ENCODE measurements around the gene TRPV2. TPM values are rescaled to one million over a fixed set of nuclear protein-coding genes. Genes with fewer than 3 reads are reported as not detected.

Gene TRPV2
- total and polyA plus RNA-seq, 4 donors: 12.6 to 105 (median 45.7) TPM

DNA sequence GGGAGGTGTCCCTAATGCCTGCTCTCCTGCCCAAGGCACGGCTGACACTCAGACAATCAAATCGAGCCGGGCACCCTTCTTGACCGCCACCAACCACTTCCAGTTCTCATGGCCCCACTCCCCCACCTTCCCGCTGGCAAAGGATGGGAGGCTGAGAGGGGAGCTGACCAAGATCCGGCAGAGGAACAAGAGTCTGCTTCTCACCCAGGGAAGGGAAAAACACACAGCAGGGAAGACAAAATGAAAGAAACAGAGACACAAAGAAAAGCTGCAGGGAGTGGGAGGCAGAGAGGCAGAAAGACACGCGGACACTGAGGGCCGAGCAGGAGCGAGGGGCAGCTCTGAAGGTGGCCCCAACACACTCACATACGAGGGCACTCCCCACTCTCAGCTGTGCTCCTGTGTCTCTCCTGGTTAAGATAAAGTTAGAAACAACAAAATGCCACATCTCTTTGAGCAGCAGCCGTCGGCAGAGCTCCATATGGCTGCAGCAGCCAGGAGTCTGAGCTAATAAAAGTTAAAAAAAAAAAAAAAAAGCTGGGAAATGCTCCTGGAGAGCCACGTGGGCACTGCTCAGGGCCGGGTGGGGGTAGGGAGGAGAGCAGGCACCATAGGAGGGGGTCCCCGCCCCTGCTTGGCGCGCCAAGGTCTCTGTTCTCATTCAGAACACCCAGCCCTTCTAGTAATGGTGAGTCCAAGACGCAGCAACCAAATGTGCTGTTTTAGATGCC is 69.2 kb downstream of the TRPV2 start:
- TF ChIP-seq, protein P1, sequence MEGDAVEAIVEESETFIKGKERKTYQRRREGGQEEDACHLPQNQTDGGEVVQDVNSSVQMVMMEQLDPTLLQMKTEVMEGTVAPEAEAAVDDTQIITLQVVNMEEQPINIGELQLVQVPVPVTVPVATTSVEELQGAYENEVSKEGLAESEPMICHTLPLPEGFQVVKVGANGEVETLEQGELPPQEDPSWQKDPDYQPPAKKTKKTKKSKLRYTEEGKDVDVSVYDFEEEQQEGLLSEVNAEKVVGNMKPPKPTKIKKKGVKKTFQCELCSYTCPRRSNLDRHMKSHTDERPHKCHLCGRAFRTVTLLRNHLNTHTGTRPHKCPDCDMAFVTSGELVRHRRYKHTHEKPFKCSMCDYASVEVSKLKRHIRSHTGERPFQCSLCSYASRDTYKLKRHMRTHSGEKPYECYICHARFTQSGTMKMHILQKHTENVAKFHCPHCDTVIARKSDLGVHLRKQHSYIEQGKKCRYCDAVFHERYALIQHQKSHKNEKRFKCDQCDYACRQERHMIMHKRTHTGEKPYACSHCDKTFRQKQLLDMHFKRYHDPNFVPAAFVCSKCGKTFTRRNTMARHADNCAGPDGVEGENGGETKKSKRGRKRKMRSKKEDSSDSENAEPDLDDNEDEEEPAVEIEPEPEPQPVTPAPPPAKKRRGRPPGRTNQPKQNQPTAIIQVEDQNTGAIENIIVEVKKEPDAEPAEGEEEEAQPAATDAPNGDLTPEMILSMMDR (IDR thresholded peaks at IDR 0.05; ENCODE audit: control extremely low read depth, extremely low read depth): no peak
- no peaks in the 10 kb centered on the region for H3K27me3 ChIP-seq (ENCODE audit: control insufficient read depth in 3 of 3, insufficient read depth in 3 of 3, low read length in 2 of 3)
- 80 to 87% methylated on average over 18 to 19 of the region's 19 CpGs for WGBS, 2 donors
- ATAC-seq (ENCODE audit: insufficient read depth, low FRiP score) (no peak), DNase-seq (peak in 1 of 3 donors; percentile 38)
- H3K9ac ChIP-seq (ENCODE audit: insufficient read depth in 1 of 2, low read length in 2 of 2): no peak overlapping the region
- H3K4me3 ChIP-seq: no peak overlapping the region
- no peak overlapping the region for H3K27ac ChIP-seq (ENCODE audit: low read depth in 1 of 2, low read length in 1 of 2)
- H3K4me1 ChIP-seq (ENCODE audit: control insufficient read depth in 5 of 5, insufficient read depth in 5 of 5, low read length in 5 of 5): peaks cover 0 to 37% (median 14%) of the 10 kb centered on the region in 5 donors
- no peaks in the 10 kb centered on the region for H3K36me3 ChIP-seq (ENCODE audit: control insufficient read depth in 4 of 4, insufficient read depth in 4 of 4, low read length in 4 of 4)
- no peaks in the 10 kb centered on the region for H3K9me3 ChIP-seq (ENCODE audit: control insufficient read depth in 4 of 4, insufficient read depth in 3 of 4, low read length in 3 of 4)

Small RNA genes within 50 kb of the gene (small RNA-seq; reads per million reads assigned to genes)
- not detected for gene SNORD49A (ENCODE audit: low replicate concordance)
- not detected for gene SNORD65 (ENCODE audit: low replicate concordance)

Other genes with a start within 250 kb of the TRPV2 start
- gene NCOR1, start 200.0 kb upstream of the TRPV2 start, total RNA-seq: 100 to 1,000 TPM; 119 to 201 TPM
- gene NCOR1, start 200.0 kb upstream of the TRPV2 start, polyA plus RNA-seq: 10 to 100 TPM; 31.9 to 41.3 TPM
- gene PIGL, start 198.4 kb upstream of the TRPV2 start, total RNA-seq: 10 to 100 TPM; 30.7 to 38.1 TPM
- gene PIGL, start 198.4 kb upstream of the TRPV2 start, polyA plus RNA-seq: 10 to 100 TPM in 1 of 2 donors, 1 to 10 TPM in 1; 8.9 to 23.5 TPM
- 10 to 100 TPM; 13.9 to 16.8 TPM for gene CENPV, start 62.1 kb upstream of the TRPV2 start, total RNA-seq
- 10 to 100 TPM; 10.1 to 15.1 TPM for gene CENPV, start 62.1 kb upstream of the TRPV2 start, polyA plus RNA-seq
- gene UBB, start 34.5 kb upstream of the TRPV2 start, total RNA-seq: 1,000 to 10,000 TPM; 1,313 to 1,870 TPM
- gene UBB, start 34.5 kb upstream of the TRPV2 start, polyA plus RNA-seq: 1,000 to 10,000 TPM in 1 of 2 donors, 100 to 1,000 TPM in 1; 602 to 1,175 TPM
- 1 to 10 TPM; 3.3 to 3.4 TPM for gene LRRC75A, start 76.6 kb downstream of the TRPV2 start, total RNA-seq
- gene LRRC75A, start 76.6 kb downstream of the TRPV2 start, polyA plus RNA-seq: 1 to 10 TPM in 1 of 2 donors, under 1 TPM in 1; 0.68 to 1.6 TPM
- gene ZNF287, start 153.6 kb downstream of the TRPV2 start, total RNA-seq: 1 to 10 TPM; 5.4 to 6.6 TPM
- gene ZNF287, start 153.6 kb downstream of the TRPV2 start, polyA plus RNA-seq: 1 to 10 TPM; 2.7 to 4.6 TPM
- gene ZNF624, start 238.3 kb downstream of the TRPV2 start, total RNA-seq: 10 to 100 TPM in 1 of 2 donors, 1 to 10 TPM in 1; 5.3 to 11.7 TPM
- gene ZNF624, start 238.3 kb downstream of the TRPV2 start, polyA plus RNA-seq: 1 to 10 TPM; 1.2 to 1.3 TPM